ENCODE measurements around the gene MYO7A. TPM values are rescaled to one million over a fixed set of nuclear protein-coding genes. Genes with fewer than 3 reads are reported as not detected.
A peak's percentile ranks its signal among the peaks of the same experiment; 100 is the strongest.

Gene MYO7A
- total and polyA plus RNA-seq, 2 of the 4 experiments (the other 2 are of a cell fraction), result 0.02 TPM; not detected in 1

DNA sequence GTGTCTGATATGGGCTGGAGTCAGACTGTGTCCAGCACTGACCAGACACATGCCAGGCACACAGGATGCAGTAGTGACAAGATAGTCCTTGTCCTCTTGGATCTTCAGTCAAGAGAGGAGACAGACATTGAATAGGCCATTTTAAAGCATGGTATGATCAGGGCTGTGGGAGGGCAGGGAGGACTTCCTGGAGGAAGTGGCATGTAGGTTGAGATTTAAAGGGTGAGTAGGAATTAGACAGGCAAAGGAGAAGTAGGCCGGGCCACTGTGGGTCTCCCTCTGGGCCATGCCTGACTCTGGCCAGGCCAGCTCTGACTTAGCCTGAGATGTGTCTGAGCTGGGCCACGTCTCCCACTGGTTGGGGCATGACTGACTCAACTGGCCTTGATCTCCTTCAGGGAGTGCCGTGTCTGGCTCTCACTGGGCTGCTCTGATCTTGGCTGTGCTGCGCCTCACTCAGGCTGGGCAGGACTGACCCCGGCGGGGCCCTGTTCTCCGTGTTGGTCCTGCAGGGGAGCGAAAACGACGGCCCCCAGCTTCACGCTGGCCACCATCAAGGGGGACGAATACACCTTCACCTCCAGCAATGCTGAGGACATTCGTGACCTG lies 71.2 kb downstream of the MYO7A start:
- no peak overlapping the region for H4K8ac ChIP-seq (ENCODE audit: low read depth in 2 of 2, low read length in 2 of 2)
- no peak overlapping the region for H4K91ac ChIP-seq (ENCODE audit: insufficient read depth, low read depth, low read length)
- no peak overlapping the region for H3K56ac ChIP-seq (ENCODE audit: extremely low read depth, insufficient read depth, low read length)
- in situ Hi-C loops (cut with MboI; ENCODE audit: low sequenced_read_pairs), result loop anchor here (5.0 kb wide), 1 partner anchor 353 kb away; no protein-coding TSS in a partner anchor
- no peak overlapping the region for H3K9ac ChIP-seq (ENCODE audit: low read depth, low read length)
- H2BK5ac ChIP-seq (ENCODE audit: low read depth, low read length, poor library complexity, severe bottlenecking), result no peak overlapping the region
- no peak overlapping the region for H3K18ac ChIP-seq (ENCODE audit: low read depth, low read length)
- H2BK20ac ChIP-seq (ENCODE audit: low read depth, low read length), result no peak overlapping the region
- H3K79me1 ChIP-seq (ENCODE audit: low read depth in 1 of 2, low read length in 2 of 2), result no peaks in the 10 kb centered on the region
- WGBS, 2 experiments (ENCODE audit: extremely low coverage in 2 of 2, insufficient read length in 1 of 2), result 89% methylated on average over 3 of the region's 13 CpGs; no CpG with 5 or more reads in 1 of the 2 experiments
- H2AK9ac ChIP-seq (replicated peaks; ENCODE audit: low read depth, low read length, poor library complexity), result no peak overlapping the region
- no peaks in the 10 kb centered on the region for H4K20me1 ChIP-seq (ENCODE audit: insufficient read depth, low read length)
- peak overlapping the region; percentile 56 for H2AFZ ChIP-seq (replicated peaks; ENCODE audit: low read length, poor library complexity)
- no peak overlapping the region for H3K4ac ChIP-seq (ENCODE audit: low read depth, low read length)
- ChIA-PET CTCF (no interaction called here), POLR2A (ENCODE audit: unreplicated experiment) (no interaction called here)
- dilution Hi-C loops (cut with HindIII; ENCODE audit: low sequenced_read_pairs, unreplicated experiment), result no loop called here
- no peaks in the 10 kb centered on the region for H3K9me3 ChIP-seq (ENCODE audit: control insufficient read depth, insufficient read depth, low read length)
- no peak for ATAC-seq (ENCODE audit: low read depth)
- H4K5ac ChIP-seq (ENCODE audit: low read depth, low read length), result no peak overlapping the region
- intact Hi-C loops (cut with micrococcal nuclease), result loop anchor here (5.0 kb wide), 1 partner anchor 213 kb away; no protein-coding TSS in a partner anchor
- peak overlapping the region; percentile 18; the same call in 1 of the 2 replicates for H3K14ac ChIP-seq (replicated peaks; ENCODE audit: low read depth, low read length)
- H3K23ac ChIP-seq (ENCODE audit: low read depth, low read length), result no peak overlapping the region
- TF ChIP-seq CEBPB (IDR thresholded peaks at IDR 0.05; ENCODE audit: low read depth, low read length) (no peak), USF2 (IDR thresholded peaks at IDR 0.05; ENCODE audit: low read depth, low read length) (no peak), CHD1 (IDR thresholded peaks at IDR 0.05; ENCODE audit: low read depth, low read length) (no peak), POLR2A (IDR thresholded peaks at IDR 0.05; ENCODE audit: low read depth, low read length) (no peak), RFX5 (IDR thresholded peaks at IDR 0.05; ENCODE audit: low read depth, low read length) (no peak), RAD21 (IDR thresholded peaks at IDR 0.05; ENCODE audit: low read length) (no peak), RCOR1 (IDR thresholded peaks at IDR 0.05; ENCODE audit: insufficient replicate concordance, low read length) (no peak), SMC3 (IDR thresholded peaks at IDR 0.05; ENCODE audit: low read depth, low read length) (no peak), MAFK (IDR thresholded peaks at IDR 0.05; ENCODE audit: low read depth, low read length) (no peak), NFE2L2 (IDR thresholded peaks at IDR 0.05; ENCODE audit: low read depth, low read length) (no peak), FOS (IDR thresholded peaks at IDR 0.05; ENCODE audit: low read depth, low read length) (no peak), ELK1 (IDR thresholded peaks at IDR 0.05; ENCODE audit: borderline replicate concordance, low read depth, low read length) (no peak), MAZ (IDR thresholded peaks at IDR 0.05; ENCODE audit: borderline replicate concordance, low read depth, low read length) (no peak), BHLHE40 (IDR thresholded peaks at IDR 0.05; ENCODE audit: low read depth, low read length) (no peak), MXI1 (IDR thresholded peaks at IDR 0.05; ENCODE audit: borderline replicate concordance, low read depth, low read length) (no peak)
- TF ChIP-seq, protein P1, sequence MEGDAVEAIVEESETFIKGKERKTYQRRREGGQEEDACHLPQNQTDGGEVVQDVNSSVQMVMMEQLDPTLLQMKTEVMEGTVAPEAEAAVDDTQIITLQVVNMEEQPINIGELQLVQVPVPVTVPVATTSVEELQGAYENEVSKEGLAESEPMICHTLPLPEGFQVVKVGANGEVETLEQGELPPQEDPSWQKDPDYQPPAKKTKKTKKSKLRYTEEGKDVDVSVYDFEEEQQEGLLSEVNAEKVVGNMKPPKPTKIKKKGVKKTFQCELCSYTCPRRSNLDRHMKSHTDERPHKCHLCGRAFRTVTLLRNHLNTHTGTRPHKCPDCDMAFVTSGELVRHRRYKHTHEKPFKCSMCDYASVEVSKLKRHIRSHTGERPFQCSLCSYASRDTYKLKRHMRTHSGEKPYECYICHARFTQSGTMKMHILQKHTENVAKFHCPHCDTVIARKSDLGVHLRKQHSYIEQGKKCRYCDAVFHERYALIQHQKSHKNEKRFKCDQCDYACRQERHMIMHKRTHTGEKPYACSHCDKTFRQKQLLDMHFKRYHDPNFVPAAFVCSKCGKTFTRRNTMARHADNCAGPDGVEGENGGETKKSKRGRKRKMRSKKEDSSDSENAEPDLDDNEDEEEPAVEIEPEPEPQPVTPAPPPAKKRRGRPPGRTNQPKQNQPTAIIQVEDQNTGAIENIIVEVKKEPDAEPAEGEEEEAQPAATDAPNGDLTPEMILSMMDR (conservative IDR thresholded peaks at IDR 0.05; ENCODE audit: low read depth, low read length), result no peak
- no peaks in the 10 kb centered on the region; the same call in 1 of the 2 replicates for H3K27me3 ChIP-seq (ENCODE audit: control insufficient read depth, insufficient read depth, low read length)
- no peak overlapping the region for H3K4me2 ChIP-seq (ENCODE audit: low read depth, low read length)
- no peaks in the 10 kb centered on the region for H3K36me3 ChIP-seq (ENCODE audit: control insufficient read depth, insufficient read depth, low read length)
- no peak for DNase-seq
- no peak overlapping the region for H3K4me3 ChIP-seq (ENCODE audit: insufficient read depth, low read depth, low read length)
- no peak overlapping the region for H3K27ac ChIP-seq (ENCODE audit: insufficient read depth, low read length)
- H2AK5ac ChIP-seq (ENCODE audit: low read depth, low read length), result no peak overlapping the region
- H2BK15ac ChIP-seq (ENCODE audit: low read depth, low read length), result no peak overlapping the region
- BruUV-seq (replicated peaks), result no TSS peak
- H3K9me1 ChIP-seq (ENCODE audit: insufficient read depth, low read length), result no peaks in the 10 kb centered on the region; the same call in 1 of the 2 replicates
- H3K4me1 ChIP-seq (ENCODE audit: control insufficient read depth, insufficient read depth, low read length), result no peaks in the 10 kb centered on the region
- H2BK120ac ChIP-seq (ENCODE audit: low read depth, low read length), result no peak overlapping the region
